Measurements from ENCODE around the gene DKC1. TPM values are rescaled to one million over a fixed set of nuclear protein-coding genes. Genes with fewer than 3 reads are reported as not detected.
"Not testable (repeated sequence)": the region's sequence is repeated elsewhere in the genome, so short reads cannot be mapped to it uniquely, and the experiment has no call there.

Gene DKC1
- total RNA-seq, 2 donors from 2014 or later, result 112 to 120 TPM

- no peak overlapping the region for H3K27ac Mint-ChIP-seq
Observed at GRCh38 chrX:154822029-154822428, 59.4 kb downstream of the DKC1 start.

GRCh38 chrX:154824638-154825037, 62.0 kb downstream of the DKC1 start:
- Mint-ChIP-seq H3K9me3 (no peaks in the 10 kb centered on the region), H3K36me3 (no peaks in the 10 kb centered on the region), H3K27ac (no peak overlapping the region)
- ATAC-seq, result no peak
- no peak for DNase-seq (ENCODE audit: low spot score in 2 of 2)

More at GRCh38 chrX:154822029-154822428, 59.4 kb downstream of the DKC1 start:
- DNase-seq (ENCODE audit: low spot score in 2 of 2) (no peak), ATAC-seq (no peak)
- no peaks in the 10 kb centered on the region for H3K36me3 Mint-ChIP-seq
- no peaks in the 10 kb centered on the region for H3K9me3 Mint-ChIP-seq

GRCh38 chrX:154825586-154825985, 62.9 kb downstream of the DKC1 start:
- ATAC-seq; H3K9me3 Mint-ChIP-seq; DNase-seq (ENCODE audit: low spot score in 2 of 2): not testable (repeated sequence)

More at GRCh38 chrX:154825586-154825985, 62.9 kb downstream of the DKC1 start:
- not testable (repeated sequence) for H3K27ac Mint-ChIP-seq, H3K36me3 Mint-ChIP-seq

Other genes starting within 250 kb of the DKC1 start
- gene FAM3A, start 246.6 kb upstream of the DKC1 start, total RNA-seq, result 10 to 100 TPM; 27.7 to 32.7 TPM
- gene G6PD, start 216.0 kb upstream of the DKC1 start, total RNA-seq, result 10 to 100 TPM; 74.2 to 75.9 TPM
- gene IKBKG, start 215.2 kb upstream of the DKC1 start, total RNA-seq, result 10 to 100 TPM; 34.2 to 35.0 TPM
- gene CTAG1A, start 177.7 kb upstream of the DKC1 start, total RNA-seq, result not detected
- not detected for gene CTAG1B, start 143.6 kb upstream of the DKC1 start, total RNA-seq
- not detected for gene CTAG2, start 109.3 kb upstream of the DKC1 start, total RNA-seq
- gene GAB3, start 11.8 kb upstream of the DKC1 start, total RNA-seq, result 1 to 10 TPM; 3.3 to 4.0 TPM
- 10 to 100 TPM; 30.2 to 32.8 TPM for gene MPP1, start 42.6 kb downstream of the DKC1 start, total RNA-seq
- not detected for gene SMIM9, start 71.8 kb downstream of the DKC1 start, total RNA-seq
- 10 to 100 TPM in 1 of 2 donors, 1 to 10 TPM in 1; 7.5 to 17.6 TPM for gene F8A1, start 123.5 kb downstream of the DKC1 start, total RNA-seq